HL-60 (cell line): Measurements from ENCODE around the gene SULT6B1.
A peak's percentile ranks its signal among the peaks of the same experiment; 100 is the strongest.

ENCODE experiments used
- DNase-seq, 2 experiments: peaks; one replicate each; pipeline ENCODE4 v3.0.0-alpha.2; 2010 to 2020; ENCODE audit warnings: low read depth in 1 of 2, low spot score in 1 of 2
- H3K27ac ChIP-seq: fragments of 250-450 bp; sonication (Bioruptor Pico); replicated peaks from 2 replicates; pipeline ENCODE4 v1.5.1; 2020; ENCODE audit warnings: mild to moderate bottlenecking, moderate library complexity
- H3K27me3 ChIP-seq: fragments of 250-450 bp; sonication (Bioruptor Pico); 2 replicates; pipeline ENCODE4 v1.5.1; 2021; ENCODE audit warnings: mild to moderate bottlenecking, moderate library complexity; ENCODE audit not compliant: insufficient read depth, poor library complexity, severe bottlenecking
- H3K4me3 ChIP-seq: replicated peaks from 2 replicates; pipeline ENCODE4 v1.5.1; 2011; ENCODE audit warnings: mild to moderate bottlenecking, control low read depth, low read length; ENCODE audit not compliant: insufficient read depth
- GABPA ChIP-seq: IDR thresholded peaks from 2 replicates; pipeline ENCODE4 v1.6.1; 2012; ENCODE audit warnings: low read depth
- POLR2AphosphoS5 ChIP-seq: IDR thresholded peaks from 2 replicates; pipeline ENCODE4 v1.6.1; 2012; ENCODE audit warnings: low read depth
- SPI1 ChIP-seq: IDR thresholded peaks from 2 replicates; pipeline ENCODE4 v1.6.1; 2012; ENCODE audit warnings: low read depth, mild to moderate bottlenecking, borderline replicate concordance
- TF ChIP-seq, protein P1 (sequence below): IDR thresholded peaks from one replicate; pipeline ENCODE4 v1.5.1; 2011; ENCODE audit warnings: low read length, control low read depth, inconsistent platforms; ENCODE audit not compliant: insufficient read depth
- TF ChIP-seq, protein P2 (sequence below): IDR thresholded peaks from 2 replicates; pipeline ENCODE4 v1.6.1; 2012; ENCODE audit warnings: low read depth; ENCODE audit not compliant: insufficient replicate concordance

Gene SULT6B1

DNA sequence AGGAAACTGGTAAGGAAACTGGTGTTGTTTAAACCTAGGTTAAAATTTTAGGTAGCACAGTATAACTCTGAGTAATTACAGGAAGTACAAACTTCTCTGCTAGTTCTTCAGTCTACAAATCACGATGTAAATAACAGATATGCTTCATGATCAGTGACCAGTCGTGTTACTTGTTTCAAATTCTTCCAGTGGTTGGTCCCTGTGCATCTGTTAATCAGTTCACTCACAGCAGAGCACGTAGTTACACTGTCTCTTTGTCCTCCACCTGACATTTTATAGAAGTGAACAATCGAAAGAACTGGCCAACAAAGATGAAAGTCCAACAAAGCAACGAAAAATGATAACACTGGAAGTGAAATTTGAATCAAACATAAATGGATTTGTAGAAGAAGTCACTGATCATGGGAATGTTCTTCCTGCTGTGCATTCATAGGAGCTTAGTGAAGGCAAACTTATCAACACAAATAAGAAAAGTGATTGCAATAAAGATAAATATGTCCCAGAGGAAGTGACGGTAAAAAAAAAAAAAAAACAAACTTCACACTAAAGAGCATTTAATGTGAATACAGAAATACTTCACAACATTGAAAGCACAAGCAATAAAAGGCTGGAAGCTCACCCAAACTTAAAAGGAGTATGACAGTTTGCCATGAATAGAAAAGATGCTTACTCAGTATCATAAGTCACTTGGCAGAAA is 38.7 kb downstream of the SULT6B1 start:
- DNase-seq = no peak
- H3K4me3 ChIP-seq = no peak overlapping the region
- H3K27ac ChIP-seq = no peak overlapping the region
- H3K27me3 ChIP-seq = no peaks in the 10 kb centered on the region
- TF ChIP-seq, protein P1, sequence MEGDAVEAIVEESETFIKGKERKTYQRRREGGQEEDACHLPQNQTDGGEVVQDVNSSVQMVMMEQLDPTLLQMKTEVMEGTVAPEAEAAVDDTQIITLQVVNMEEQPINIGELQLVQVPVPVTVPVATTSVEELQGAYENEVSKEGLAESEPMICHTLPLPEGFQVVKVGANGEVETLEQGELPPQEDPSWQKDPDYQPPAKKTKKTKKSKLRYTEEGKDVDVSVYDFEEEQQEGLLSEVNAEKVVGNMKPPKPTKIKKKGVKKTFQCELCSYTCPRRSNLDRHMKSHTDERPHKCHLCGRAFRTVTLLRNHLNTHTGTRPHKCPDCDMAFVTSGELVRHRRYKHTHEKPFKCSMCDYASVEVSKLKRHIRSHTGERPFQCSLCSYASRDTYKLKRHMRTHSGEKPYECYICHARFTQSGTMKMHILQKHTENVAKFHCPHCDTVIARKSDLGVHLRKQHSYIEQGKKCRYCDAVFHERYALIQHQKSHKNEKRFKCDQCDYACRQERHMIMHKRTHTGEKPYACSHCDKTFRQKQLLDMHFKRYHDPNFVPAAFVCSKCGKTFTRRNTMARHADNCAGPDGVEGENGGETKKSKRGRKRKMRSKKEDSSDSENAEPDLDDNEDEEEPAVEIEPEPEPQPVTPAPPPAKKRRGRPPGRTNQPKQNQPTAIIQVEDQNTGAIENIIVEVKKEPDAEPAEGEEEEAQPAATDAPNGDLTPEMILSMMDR = no peak
- TF ChIP-seq POLR2AphosphoS5 = no peak
- TF ChIP-seq, protein P2, sequence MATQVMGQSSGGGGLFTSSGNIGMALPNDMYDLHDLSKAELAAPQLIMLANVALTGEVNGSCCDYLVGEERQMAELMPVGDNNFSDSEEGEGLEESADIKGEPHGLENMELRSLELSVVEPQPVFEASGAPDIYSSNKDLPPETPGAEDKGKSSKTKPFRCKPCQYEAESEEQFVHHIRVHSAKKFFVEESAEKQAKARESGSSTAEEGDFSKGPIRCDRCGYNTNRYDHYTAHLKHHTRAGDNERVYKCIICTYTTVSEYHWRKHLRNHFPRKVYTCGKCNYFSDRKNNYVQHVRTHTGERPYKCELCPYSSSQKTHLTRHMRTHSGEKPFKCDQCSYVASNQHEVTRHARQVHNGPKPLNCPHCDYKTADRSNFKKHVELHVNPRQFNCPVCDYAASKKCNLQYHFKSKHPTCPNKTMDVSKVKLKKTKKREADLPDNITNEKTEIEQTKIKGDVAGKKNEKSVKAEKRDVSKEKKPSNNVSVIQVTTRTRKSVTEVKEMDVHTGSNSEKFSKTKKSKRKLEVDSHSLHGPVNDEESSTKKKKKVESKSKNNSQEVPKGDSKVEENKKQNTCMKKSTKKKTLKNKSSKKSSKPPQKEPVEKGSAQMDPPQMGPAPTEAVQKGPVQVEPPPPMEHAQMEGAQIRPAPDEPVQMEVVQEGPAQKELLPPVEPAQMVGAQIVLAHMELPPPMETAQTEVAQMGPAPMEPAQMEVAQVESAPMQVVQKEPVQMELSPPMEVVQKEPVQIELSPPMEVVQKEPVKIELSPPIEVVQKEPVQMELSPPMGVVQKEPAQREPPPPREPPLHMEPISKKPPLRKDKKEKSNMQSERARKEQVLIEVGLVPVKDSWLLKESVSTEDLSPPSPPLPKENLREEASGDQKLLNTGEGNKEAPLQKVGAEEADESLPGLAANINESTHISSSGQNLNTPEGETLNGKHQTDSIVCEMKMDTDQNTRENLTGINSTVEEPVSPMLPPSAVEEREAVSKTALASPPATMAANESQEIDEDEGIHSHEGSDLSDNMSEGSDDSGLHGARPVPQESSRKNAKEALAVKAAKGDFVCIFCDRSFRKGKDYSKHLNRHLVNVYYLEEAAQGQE = no peak
- TF ChIP-seq SPI1 = no peak
- no peak for TF ChIP-seq GABPA

DNA sequence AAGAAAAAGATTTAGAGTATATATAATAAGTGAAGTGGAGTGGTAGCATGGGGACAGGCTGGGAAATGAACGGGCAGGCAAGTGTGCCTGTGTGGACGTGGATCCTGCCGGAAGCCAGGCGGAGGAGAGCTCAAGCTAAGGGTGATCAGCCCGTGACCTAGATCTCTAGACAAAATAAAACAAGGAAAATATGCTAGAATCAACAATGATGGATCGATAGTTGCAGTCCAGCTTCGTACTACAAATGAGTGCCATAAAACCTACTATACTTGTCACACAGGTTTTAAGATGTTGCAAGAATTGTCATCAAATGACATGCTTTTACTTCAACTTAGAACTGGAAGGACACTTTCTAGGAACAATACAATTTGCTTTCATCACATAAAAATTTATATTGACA is 40.1 kb downstream of the SULT6B1 start:
- Histone ChIP-seq H3K4me3 (no peak overlapping the region), H3K27me3 (no peaks in the 10 kb centered on the region), H3K27ac (no peak overlapping the region)
- DNase-seq = no peak
- TF ChIP-seq GABPA = no peak
- no peak for TF ChIP-seq POLR2AphosphoS5
- TF ChIP-seq, protein P1 = no peak
- TF ChIP-seq SPI1 = no peak
- TF ChIP-seq, protein P2 = no peak

DNA sequence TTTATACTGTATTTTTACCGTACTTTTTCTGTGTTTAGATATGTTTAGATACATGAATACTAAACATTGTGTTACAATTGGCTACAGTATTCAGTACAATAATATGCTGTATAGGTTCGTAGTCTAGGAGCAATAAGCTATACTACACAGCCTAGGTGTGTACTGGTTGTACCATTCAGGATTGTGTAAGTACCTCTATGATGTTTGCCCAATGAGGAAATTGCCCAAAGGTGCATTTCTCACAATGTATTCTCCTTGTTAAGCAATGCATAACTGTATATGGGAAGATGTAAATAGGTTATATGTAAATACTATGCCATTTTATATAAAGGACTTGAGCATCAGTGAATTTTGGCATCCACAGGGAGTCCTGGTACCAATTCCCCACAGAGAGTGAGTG is 42.4 kb downstream of the SULT6B1 start:
- H3K27ac ChIP-seq = peak overlapping the region; percentile 18; the same call in 1 of the 2 replicates
- TF ChIP-seq GABPA (no peak), SPI1 (no peak), POLR2AphosphoS5 (no peak)
- TF ChIP-seq, protein P2 = no peak
- TF ChIP-seq, protein P1 = no peak
- no peak overlapping the region for H3K4me3 ChIP-seq
- no peaks in the 10 kb centered on the region for H3K27me3 ChIP-seq
- peak in 1 of 2 experiments; percentile 50 for DNase-seq
